Transverse colon (tissue), 4 donors: Measurements from ENCODE around the gene DSCAM. TPM values are rescaled to one million over a fixed set of nuclear protein-coding genes. Genes with fewer than 3 reads are reported as not detected.

Experiments used
- DNase-seq: peaks from one replicate; pipeline ENCODE4 v3.0.0-alpha.2; 2019
- H3K27ac ChIP-seq, 4 donors: fragments of 200-600 bp; sonication (generic); 2 replicates each; pipeline ENCODE4 v1.5.1; 2016 to 2018; ENCODE audit warnings: inconsistent platforms in 4 of 4
- H3K27me3 ChIP-seq: fragments of 200-600 bp; sonication (generic); 2 replicates; pipeline ENCODE4 v1.5.1; 2017; ENCODE audit warnings: inconsistent platforms
- H3K36me3 ChIP-seq, 4 donors: fragments of 200-600 bp; sonication (generic); 2 replicates each; pipeline ENCODE4 v1.5.1; 2017 to 2019; ENCODE audit warnings: inconsistent platforms in 4 of 4
- H3K4me1 ChIP-seq, 4 donors: fragments of 200-600 bp; sonication (generic); 2 replicates each; pipeline ENCODE4 v1.5.1; 2017 to 2020; ENCODE audit warnings: inconsistent platforms in 4 of 4
- H3K4me3 ChIP-seq, 4 donors: fragments of 200-600 bp; sonication (generic); 1 replicate in 1 of 4; 2 replicates in 3 of 4; pipeline versions ENCODE4 v1.5.1 to v1.6.1; 2017 to 2019; ENCODE audit warnings: inconsistent platforms in 4 of 4
- H3K9me3 ChIP-seq, 2 donors: fragments of 200-600 bp; sonication (generic); 2 replicates each; pipeline ENCODE4 v1.5.1; 2017 to 2019; ENCODE audit warnings: inconsistent platforms in 2 of 2
- CTCF ChIP-seq, 5 experiments: fragments of 200-600 bp in 3 of 5; fragments of 450-650 bp in 2 of 5; sonication (generic) in 3 of 5; IDR thresholded peaks; 1 replicate in 2 of 5; 2 replicates in 3 of 5; pipeline ENCODE4 v1.5.1; 2016 to 2017; ENCODE audit warnings: antibody characterized with exemption in 5 of 5, inconsistent platforms in 3 of 5, mild to moderate bottlenecking in 2 of 5, moderate library complexity in 1 of 5
- EP300 ChIP-seq: sonication (generic); formaldehyde crosslinking; IDR thresholded peaks from one replicate; pipeline ENCODE4 v1.6.1; 2017; ENCODE audit warnings: antibody characterized with exemption, low read depth
- POLR2A ChIP-seq: fragments of 450-650 bp; IDR thresholded peaks from one replicate; pipeline ENCODE4 v1.6.1; 2016; ENCODE audit warnings: antibody characterized with exemption, mild to moderate bottlenecking, moderate library complexity
- POLR2AphosphoS5 ChIP-seq, 3 donors: sonication (generic); formaldehyde crosslinking; IDR thresholded peaks; one replicate each; pipeline ENCODE4 v1.6.1; 2016; ENCODE audit warnings: antibody characterized with exemption in 3 of 3
- whole genome bisulfite sequencing, 2 donors: methylation state at CpG; one replicate each; pipeline ENCODE4 v1.1.5; 2018; ENCODE audit warnings: low coverage in 1 of 2; 5-methylcytosine and 5-hydroxymethylcytosine counted together
- in situ Hi-C, 4 donors: fragments of 200-750 bp; cut with MboI; loops; one replicate each; pipeline versions ENCODE4 v1.15.0 to v1.15.1; 2017; ENCODE audit warnings: low sequenced_read_pairs in 3 of 4, low pct_ligation_motif_present in 1 of 4, low pct_unique_long_range_greater_than_20kb in 1 of 4
- intact Hi-C: fragments of 100-400 bp; cut with DNase I; formaldehyde crosslinking; loops from one replicate; pipeline ENCODE4 v1.15.1; 2023; ENCODE audit warnings: low total_unique reads
- total RNA-seq, 4 donors: library from RNA; depleted of rRNA; stranded (reverse); fragments of >200 nt; gene quantifications; one replicate each; pipeline ENCODE4 v1.1.0, GENCODE V29; 2016

Gene DSCAM
- total RNA-seq, 4 donors from 2014 or later: 0.16 TPM; not detected in 3

GRCh38 chr21:40117236-40117635, 729.7 kb downstream of the DSCAM start:
- no peaks in the 10 kb centered on the region for H3K4me1 ChIP-seq
- no peak overlapping the region for H3K4me3 ChIP-seq
- WGBS, 2 donors: 83 to 93% methylated on average over 1 to 4 of the region's 4 CpGs
- intact Hi-C loops (no loop called here), in situ Hi-C loops (loop anchor here in 1 of 4 donors (25.0 kb wide), 1 partner anchor 330 kb away; no protein-coding TSS in a partner anchor)
- no peaks in the 10 kb centered on the region for H3K36me3 ChIP-seq
- no peaks in the 10 kb centered on the region for H3K27me3 ChIP-seq
- no peak for TF ChIP-seq EP300
- no peak for TF ChIP-seq POLR2AphosphoS5 (IDR thresholded peaks at IDR 0.05)
- no peak for TF ChIP-seq CTCF (IDR thresholded peaks at IDR 0.05)
- no peak for TF ChIP-seq POLR2A
- no peak for DNase-seq
- no peaks in the 10 kb centered on the region for H3K9me3 ChIP-seq
- H3K27ac ChIP-seq: no peak overlapping the region

- in situ Hi-C loops: loop anchor here in 1 of 4 donors (25.0 kb wide), 1 partner anchor 328 kb away; no protein-coding TSS in a partner anchor
- Histone ChIP-seq H3K9me3 (no peaks in the 10 kb centered on the region), H3K36me3 (no peaks in the 10 kb centered on the region), H3K27me3 (no peaks in the 10 kb centered on the region), H3K4me1 (no peaks in the 10 kb centered on the region), H3K4me3 (no peak overlapping the region), H3K27ac (no peak overlapping the region)
- intact Hi-C loops: no loop called here
- DNase-seq: no peak
- no peak for TF ChIP-seq EP300
- no peak for TF ChIP-seq POLR2AphosphoS5 (IDR thresholded peaks at IDR 0.05)
- TF ChIP-seq CTCF (IDR thresholded peaks at IDR 0.05): no peak
- no peak for TF ChIP-seq POLR2A
These were observed 731.2 kb downstream of the DSCAM start for GRCh38 chr21:40115775-40116174.

- Histone ChIP-seq H3K9me3 (no peaks in the 10 kb centered on the region), H3K4me1 (no peaks in the 10 kb centered on the region), H3K4me3 (no peak overlapping the region), H3K36me3 (no peaks in the 10 kb centered on the region), H3K27me3 (no peaks in the 10 kb centered on the region), H3K27ac (no peak overlapping the region)
- in situ Hi-C loops: loop anchor here in 1 of 4 donors (25.0 kb wide), 1 partner anchor 315 kb away; no protein-coding TSS in a partner anchor
- TF ChIP-seq CTCF (IDR thresholded peaks at IDR 0.05) (no peak), EP300 (no peak), POLR2AphosphoS5 (IDR thresholded peaks at IDR 0.05) (no peak), POLR2A (no peak)
- no peak for DNase-seq
- intact Hi-C loops: no loop called here
- WGBS, 2 donors: 69 to 78% methylated on average over 3 of the region's 3 CpGs
These were observed 744.3 kb downstream of the DSCAM start for GRCh38 chr21:40102682-40103081.

GRCh38 chr21:40099809-40100208, 747.1 kb downstream of the DSCAM start:
- intact Hi-C loops: no loop called here

More at GRCh38 chr21:40099809-40100208, 747.1 kb downstream of the DSCAM start:
- no peak overlapping the region for H3K4me3 ChIP-seq
- TF ChIP-seq POLR2AphosphoS5 (IDR thresholded peaks at IDR 0.05) (no peak), POLR2A (no peak), EP300 (no peak), CTCF (IDR thresholded peaks at IDR 0.05) (no peak)
- WGBS, 2 donors: 74% methylated on average over 3 of the region's 3 CpGs; no CpG with 5 or more reads in 1 of the 2 donors
- no peaks in the 10 kb centered on the region for H3K9me3 ChIP-seq
- H3K27me3 ChIP-seq: no peaks in the 10 kb centered on the region
- H3K36me3 ChIP-seq: no peaks in the 10 kb centered on the region
- no peak for DNase-seq
- in situ Hi-C loops: loop anchor here in 1 of 4 donors (25.0 kb wide), 1 partner anchor 313 kb away; no protein-coding TSS in a partner anchor
- no peak overlapping the region for H3K27ac ChIP-seq
- no peaks in the 10 kb centered on the region for H3K4me1 ChIP-seq
